ENCODE data around the gene PLEKHJ1. TPM values are rescaled to one million over a fixed set of nuclear protein-coding genes. Genes with fewer than 3 reads are reported as not detected.

Gene PLEKHJ1
- total and polyA plus RNA-seq, 2 of the 8 experiments (the other 6 are each of a cell fraction or from before 2014, with no cell fraction given) = 135 to 187 TPM

DNA sequence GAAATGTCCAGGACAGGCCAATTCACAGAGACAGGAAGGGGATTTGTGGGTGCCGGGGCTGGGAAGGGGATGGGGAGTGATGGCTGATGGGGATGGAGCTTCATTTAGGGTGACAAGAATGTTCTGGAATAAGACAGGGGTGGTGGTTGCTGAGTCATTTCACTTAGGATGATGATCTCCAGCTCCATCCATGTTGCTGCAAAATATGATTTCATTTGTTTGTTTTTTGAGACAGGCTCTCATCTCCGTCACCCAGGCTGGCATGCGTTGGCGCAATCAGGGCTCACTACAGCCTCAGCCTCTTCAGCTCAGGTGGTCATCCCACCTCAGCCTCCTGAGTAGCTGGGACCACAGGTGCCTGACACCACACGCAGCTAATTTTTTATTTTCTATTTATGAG is 23.2 kb upstream of the PLEKHJ1 start (continued):
- TF ChIP-seq ZNF274 (IDR thresholded peaks at IDR 0.05; ENCODE audit: borderline replicate concordance, extremely low read depth, low read length) = no peak
- TF ChIP-seq JUN (IDR thresholded peaks at IDR 0.05; ENCODE audit: low read depth, low read length) = no peak
- no peak for TF ChIP-seq POU5F1 (IDR thresholded peaks at IDR 0.05; ENCODE audit: low read depth, low read length)
- TF ChIP-seq EZH2 (IDR thresholded peaks at IDR 0.05; ENCODE audit: low read depth, low read length, severe bottlenecking) = no peak
- no peak for TF ChIP-seq RXRA (IDR thresholded peaks at IDR 0.05; ENCODE audit: insufficient read depth, low read depth, low read length)
- no peak for TF ChIP-seq SIX5 (IDR thresholded peaks at IDR 0.05; ENCODE audit: low read depth, low read length)
- TF ChIP-seq PHF8 (conservative IDR thresholded peaks at IDR 0.05; ENCODE audit: low read depth, low read length) = no peak
